T1000 (cell line): ENCODE results near the gene TRABD2B.

Experiments used
- DNase-seq: peaks from one replicate; lab custom pipeline; 2025; ENCODE audit warnings: mixed read lengths; lab: John Stamatoyannopoulos, UW

The TRABD2B gene

DNA sequence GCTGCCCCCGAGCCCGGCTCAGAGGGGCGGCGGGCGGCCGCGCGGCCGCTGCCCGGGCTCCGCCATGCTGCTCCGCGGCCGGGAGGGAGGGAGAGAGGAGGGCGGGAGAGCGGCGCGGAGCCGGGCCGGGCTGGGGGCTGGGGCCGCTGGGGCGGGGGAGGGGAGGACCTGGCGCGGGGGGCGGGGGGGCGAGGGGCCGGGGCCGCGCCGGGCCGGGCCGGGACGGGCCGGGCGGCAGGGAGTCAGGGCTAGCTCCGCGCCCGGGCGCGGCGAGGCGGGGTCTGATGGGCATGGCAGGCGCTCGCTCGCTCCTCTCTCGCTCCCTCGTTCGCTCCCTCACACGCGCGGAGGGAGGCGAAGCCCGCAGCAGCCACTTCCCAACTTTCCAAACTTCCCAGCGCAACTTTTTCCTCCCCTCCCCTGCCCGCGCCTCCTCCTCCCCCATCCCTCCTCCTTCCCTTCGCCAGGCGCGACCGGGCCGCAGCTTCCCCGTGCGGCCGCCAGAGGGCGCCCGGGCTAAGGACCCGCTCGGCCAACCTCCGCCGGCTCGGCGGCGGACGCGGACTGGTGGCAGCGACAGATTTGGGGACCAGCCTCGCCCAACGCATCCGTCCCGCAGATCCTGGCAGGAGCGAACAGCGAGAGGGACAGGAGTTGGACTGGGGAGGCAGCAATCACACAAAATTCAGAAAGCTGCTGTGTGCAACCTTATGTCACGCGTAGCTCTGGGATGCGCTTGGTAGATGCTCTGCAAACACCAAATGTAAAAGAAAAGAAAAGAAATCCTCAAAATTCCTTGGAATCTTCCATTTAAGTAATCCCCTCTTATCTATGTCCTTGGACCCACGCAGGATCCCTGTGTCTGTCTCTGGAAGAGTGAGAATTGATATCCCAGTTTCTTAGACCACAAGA lies at the start of gene TRABD2B:
Gene TRABD2B (minus strand): TSS at position 97 of the 912 bp plus-strand sequence.
- DNase-seq = peak; percentile 62

- DNase-seq = no peak
Observed at GRCh38 chr1:48044311-48044710, 47.1 kb upstream of the TRABD2B start.

- no peak for DNase-seq
Observed at GRCh38 chr1:48043622-48044021, 46.4 kb upstream of the TRABD2B start.

GRCh38 chr1:48040154-48040553 lies 43.0 kb upstream of the TRABD2B start:
- DNase-seq = no peak

- DNase-seq = no peak
Observed at GRCh38 chr1:48039088-48040054, 42.2 kb upstream of the TRABD2B start.

DNA sequence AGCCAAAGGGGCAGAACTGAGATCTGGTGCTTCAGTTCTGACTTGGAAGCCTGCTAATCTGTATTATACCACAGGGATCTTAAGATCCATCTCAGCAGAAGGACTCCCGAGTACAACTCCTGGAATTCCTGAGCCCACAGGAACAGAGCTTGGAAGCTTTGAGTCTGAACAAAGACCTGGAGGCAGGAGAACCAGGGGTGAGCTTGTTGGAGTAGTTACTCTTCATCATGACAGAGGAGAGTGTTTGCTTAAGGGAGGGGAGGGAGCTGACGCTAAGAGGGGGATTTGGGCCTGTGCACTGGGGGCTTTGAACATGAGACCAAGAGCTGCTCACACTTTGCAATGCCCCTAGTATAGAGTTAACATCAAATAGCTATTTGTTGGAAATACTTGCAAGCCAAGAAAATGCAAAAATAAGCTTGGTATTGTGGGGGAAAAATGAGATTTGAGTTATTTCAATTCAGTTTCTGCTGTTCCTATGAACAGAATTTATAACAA lies 41.1 kb upstream of the TRABD2B start:
- DNase-seq = no peak

- DNase-seq = no peak
Observed at GRCh38 chr1:48036710-48037355, 39.6 kb upstream of the TRABD2B start.

GRCh38 chr1:48035371-48036141 lies 38.4 kb upstream of the TRABD2B start:
- no peak for DNase-seq

DNA sequence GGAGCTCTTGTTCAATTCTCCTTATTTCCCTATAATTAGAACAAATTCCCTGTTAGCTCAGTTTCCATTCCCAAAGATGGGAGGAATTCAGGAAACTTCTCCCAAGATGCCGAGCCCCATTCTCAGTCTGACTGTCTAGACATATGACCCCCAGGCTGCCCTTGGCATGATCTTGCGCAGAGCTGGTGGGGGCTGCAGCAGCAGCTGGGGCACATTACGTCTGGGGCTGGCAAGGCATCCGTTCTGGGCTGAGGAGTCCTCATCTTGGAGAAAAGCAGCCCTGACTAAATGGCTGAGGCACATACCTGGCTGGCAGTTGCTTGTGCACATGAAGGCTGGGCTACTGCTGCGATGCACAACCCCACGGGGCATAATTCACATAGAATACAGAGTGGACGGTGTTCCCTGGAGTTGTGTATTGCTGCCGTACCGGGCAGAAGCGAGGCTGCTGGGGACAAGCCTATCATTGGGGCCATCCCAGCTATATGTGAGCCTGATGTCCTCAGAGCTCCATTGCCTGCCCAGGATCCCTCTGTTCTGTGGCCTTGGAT lies 36.4 kb upstream of the TRABD2B start:
- DNase-seq = no peak

GRCh38 chr1:48031676-48032075 lies 34.5 kb upstream of the TRABD2B start:
- no peak for DNase-seq

DNA sequence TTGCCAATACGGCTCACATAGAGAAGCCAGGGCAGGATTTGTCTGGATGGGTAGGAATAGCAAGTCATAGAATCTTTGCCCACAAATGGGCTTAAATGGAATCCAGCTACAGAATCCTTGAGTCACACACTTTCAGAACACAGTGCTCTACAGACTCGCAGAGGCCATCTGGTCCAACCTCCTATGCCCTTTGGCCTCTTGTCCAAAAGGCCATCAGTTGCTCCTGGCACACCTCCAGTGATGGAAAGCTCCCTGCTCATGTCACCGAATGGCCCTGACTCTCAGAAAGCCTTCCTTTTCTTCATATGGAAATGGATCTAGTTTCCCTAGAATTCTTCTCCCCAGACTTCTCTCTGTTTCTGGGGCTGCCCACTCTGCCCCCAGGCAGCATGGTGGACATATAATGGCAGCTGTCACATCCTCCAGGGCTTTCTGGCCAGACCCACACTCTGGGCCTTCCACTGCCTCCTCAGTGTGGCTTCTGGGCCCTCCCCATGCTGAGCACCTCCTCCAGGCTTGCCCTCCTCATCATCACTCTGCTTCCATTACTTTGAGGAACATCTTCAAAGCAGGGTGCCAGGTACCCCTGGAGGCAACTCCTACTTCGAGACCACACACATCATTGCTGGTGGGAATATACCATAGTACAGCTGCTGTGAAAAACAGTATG lies 33.6 kb upstream of the TRABD2B start:
- DNase-seq = no peak

GRCh38 chr1:48030211-48030610 lies 33.0 kb upstream of the TRABD2B start:
- no peak for DNase-seq

GRCh38 chr1:48028218-48029069 lies 31.3 kb upstream of the TRABD2B start:
- DNase-seq = no peak

DNA sequence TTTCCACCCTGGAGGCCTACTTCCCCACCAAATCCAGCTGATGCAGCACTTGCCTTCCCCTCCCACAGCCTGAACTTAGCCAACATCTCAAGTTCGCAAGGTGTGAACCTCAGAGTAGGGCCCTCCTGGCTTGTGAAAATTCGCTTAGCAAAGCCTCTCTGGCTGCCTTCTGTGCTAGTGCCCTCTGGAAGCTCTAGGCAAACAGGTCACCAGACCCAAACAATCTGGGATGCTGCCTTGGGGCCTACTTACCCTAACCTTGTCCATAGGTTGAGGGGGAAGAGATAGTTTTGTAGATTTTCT lies 30.3 kb upstream of the TRABD2B start:
- no peak for DNase-seq

GRCh38 chr1:48026701-48027532 lies 29.7 kb upstream of the TRABD2B start:
- DNase-seq = no peak

DNA sequence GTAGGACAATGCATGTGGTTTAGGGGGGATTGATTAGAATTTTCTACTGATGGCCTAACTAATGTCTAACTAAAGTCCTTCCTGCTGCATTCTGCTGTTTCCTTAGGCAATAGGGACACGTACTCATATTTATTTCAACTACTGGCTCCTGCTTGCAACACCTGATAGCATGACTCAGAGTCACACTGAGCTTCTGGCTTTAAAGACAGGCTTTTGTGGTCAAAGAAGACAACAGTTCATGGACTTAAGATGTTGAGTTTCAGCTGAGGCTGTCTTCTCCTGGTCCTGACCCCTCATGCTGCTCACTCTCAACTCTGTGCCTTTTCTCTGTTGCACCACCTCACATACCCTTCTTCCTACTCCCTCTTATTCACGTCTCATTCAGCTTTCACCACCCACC lies 29.1 kb upstream of the TRABD2B start:
- no peak for DNase-seq

DNA sequence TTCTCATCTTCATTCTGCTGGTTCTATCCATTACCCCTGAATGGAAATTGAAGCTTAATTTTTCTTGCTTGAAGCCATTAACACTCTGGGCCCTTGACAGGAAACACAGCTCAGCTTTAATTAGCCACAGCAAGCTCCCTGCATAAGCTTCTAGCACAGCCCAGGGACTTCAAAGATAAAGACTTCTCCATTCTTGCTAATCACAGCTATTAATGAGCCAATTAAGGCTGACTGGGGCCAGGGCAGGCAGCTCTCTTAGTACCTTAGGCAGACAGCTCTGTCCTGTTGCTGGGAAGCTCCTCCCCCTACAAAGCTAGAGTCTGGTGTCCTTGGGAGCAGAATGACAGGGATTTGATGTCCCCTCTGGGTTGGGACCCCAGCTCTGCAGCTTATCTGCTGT lies 27.9 kb upstream of the TRABD2B start:
- no peak for DNase-seq

DNA sequence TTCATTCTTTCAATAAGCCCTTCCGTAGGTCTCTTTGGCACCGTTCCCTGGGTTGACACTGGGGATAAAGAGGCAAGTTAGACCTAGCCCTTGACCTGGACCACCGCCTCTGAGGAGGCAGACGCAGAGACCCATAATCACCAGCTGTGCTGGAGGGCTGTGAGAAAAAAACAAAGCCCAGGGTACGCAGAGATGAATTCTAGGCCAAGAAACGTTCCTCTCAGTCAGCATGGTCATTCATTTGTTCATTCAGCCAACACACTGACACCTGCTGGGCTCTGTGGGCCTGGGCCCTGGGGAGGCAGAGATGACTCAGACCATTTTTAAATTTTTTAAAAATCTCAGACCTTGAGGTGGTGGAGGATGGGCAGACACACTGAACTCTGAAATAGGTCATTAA lies 26.3 kb upstream of the TRABD2B start:
- no peak for DNase-seq

DNA sequence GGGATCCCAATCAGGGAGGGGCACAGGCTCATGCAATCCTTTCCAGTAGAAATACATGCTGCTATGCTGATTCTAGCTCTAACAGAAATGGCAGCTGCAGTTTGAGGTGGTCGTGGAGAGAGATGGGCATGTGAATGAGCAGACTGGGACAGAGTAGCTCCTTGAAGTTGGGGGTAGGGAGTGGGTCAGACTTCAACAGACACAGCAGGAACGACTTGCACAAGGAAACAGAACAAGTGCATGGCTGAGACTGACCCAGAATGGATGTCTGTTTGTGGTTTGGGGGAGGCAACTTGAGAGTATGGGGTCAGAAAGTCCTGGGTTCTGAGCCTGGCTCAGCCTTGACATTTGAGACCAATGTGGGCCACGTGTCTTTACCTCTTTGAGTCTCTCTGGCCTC lies 25.1 kb upstream of the TRABD2B start:
- DNase-seq = no peak
